WTC11 (cell line): ENCODE results near the gene KBTBD3. TPM values are rescaled to one million over a fixed set of nuclear protein-coding genes. Genes with fewer than 3 reads are reported as not detected.

Source experiments
- ATAC-seq: fragments of 200-7000 bp; cut with Tn5 transposase; 2 replicates; pipeline ENCODE4 v1.10.0; 2021; ENCODE audit warnings: mild to moderate bottlenecking, moderate library complexity
- CTCF ChIA-PET: fragments of 300-600 bp; sonication (Branson Sonifier 250); formaldehyde crosslinking; loops from one replicate; lab custom pipeline; 2021; ENCODE audit warnings: antibody characterized with exemption; lab: Charles Lee
- POLR2A ChIA-PET: fragments of 350-600 bp; sonication (Branson Sonifier 250); formaldehyde crosslinking; loops from one replicate; lab custom pipeline; 2021; ENCODE audit warnings: antibody characterized with exemption; lab: Charles Lee
- DNase-seq: peaks from one replicate; pipeline ENCODE4 v3.0.0; 2021; ENCODE audit warnings: low spot score
- H3K27ac Mint-ChIP-seq: 2 replicates; pipeline ENCODE4 v1.8.0; 2021; ENCODE audit warnings: mixed read lengths
- H3K27me3 Mint-ChIP-seq: 2 replicates; pipeline ENCODE4 v1.8.0; 2021; ENCODE audit warnings: low read depth, mild to moderate bottlenecking, moderate library complexity, mixed read lengths
- H3K36me3 Mint-ChIP-seq: 2 replicates; pipeline ENCODE4 v1.8.0; 2021; ENCODE audit warnings: mixed read lengths
- H3K4me1 Mint-ChIP-seq: 2 replicates; pipeline ENCODE4 v1.8.0; 2022; ENCODE audit warnings: mixed read lengths
- H3K4me3 Mint-ChIP-seq: 2 replicates; pipeline ENCODE4 v1.8.0; 2021; ENCODE audit warnings: mild to moderate bottlenecking, moderate library complexity, mixed read lengths
- H3K9me3 Mint-ChIP-seq: 2 replicates; pipeline ENCODE4 v1.8.0; 2021; ENCODE audit warnings: mixed read lengths
- AFF4 ChIP-seq: sonication (generic); formaldehyde crosslinking; IDR thresholded peaks from 2 replicates; pipeline ENCODE4 v1.8.1; 2023; ENCODE audit warnings: mild to moderate bottlenecking, missing genetic modification reagents, borderline replicate concordance
- ATF2 ChIP-seq: sonication (generic); formaldehyde crosslinking; IDR thresholded peaks from 2 replicates; pipeline ENCODE4 v1.8.1; 2022; ENCODE audit warnings: low read depth, missing genetic modification reagents, borderline replicate concordance
- ATF6 ChIP-seq: sonication (generic); formaldehyde crosslinking; IDR thresholded peaks from 2 replicates; pipeline ENCODE4 v1.8.1; 2023; ENCODE audit warnings: mild to moderate bottlenecking, missing genetic modification reagents
- CREB1 ChIP-seq: sonication (generic); formaldehyde crosslinking; IDR thresholded peaks from 2 replicates; pipeline ENCODE4 v1.8.0; 2023; ENCODE audit warnings: mild to moderate bottlenecking, missing genetic modification reagents
- E2F1 ChIP-seq: sonication (generic); formaldehyde crosslinking; IDR thresholded peaks from 2 replicates; pipeline ENCODE4 v1.8.0; 2022; ENCODE audit warnings: mild to moderate bottlenecking, missing genetic modification reagents
- ELF4 ChIP-seq: sonication (generic); formaldehyde crosslinking; IDR thresholded peaks from 2 replicates; pipeline ENCODE4 v1.8.1; 2022; ENCODE audit warnings: low read depth, mild to moderate bottlenecking, moderate library complexity, missing genetic modification reagents
- FOXK1 ChIP-seq: sonication (generic); formaldehyde crosslinking; IDR thresholded peaks from 2 replicates; pipeline ENCODE4 v1.8.0; 2022; ENCODE audit warnings: mild to moderate bottlenecking, moderate library complexity, missing genetic modification reagents
- FOXP1 ChIP-seq: sonication (generic); formaldehyde crosslinking; IDR thresholded peaks from 2 replicates; pipeline ENCODE4 v1.8.0; 2022; ENCODE audit warnings: missing genetic modification reagents, mild to moderate bottlenecking, moderate library complexity, borderline replicate concordance
- GTF2I ChIP-seq: fragments of 250-450 bp; sonication (Bioruptor Pico); conservative IDR thresholded peaks from 2 replicates; pipeline ENCODE4 v1.4.0; 2021; ENCODE audit warnings: mild to moderate bottlenecking
- KAT7 ChIP-seq: sonication (generic); formaldehyde crosslinking; IDR thresholded peaks from 2 replicates; pipeline ENCODE4 v1.8.1; 2023; ENCODE audit warnings: missing genetic modification reagents, mild to moderate bottlenecking, borderline replicate concordance
- MAX ChIP-seq: sonication (generic); formaldehyde crosslinking; IDR thresholded peaks from 2 replicates; pipeline ENCODE4 v1.8.0; 2022; ENCODE audit warnings: mild to moderate bottlenecking, missing genetic modification reagents
- NFATC4 ChIP-seq: fragments of 250-450 bp; sonication (Bioruptor Pico); IDR thresholded peaks from 2 replicates; pipeline ENCODE4 v1.9.0; 2021; ENCODE audit warnings: mild to moderate bottlenecking
- NR1H2 ChIP-seq: sonication (generic); formaldehyde crosslinking; IDR thresholded peaks from 2 replicates; pipeline ENCODE4 v1.9.0; 2021; ENCODE audit warnings: mild to moderate bottlenecking, moderate library complexity, missing genetic modification reagents
- SOX15 ChIP-seq: fragments of 250-450 bp; sonication (Bioruptor Pico); IDR thresholded peaks from 2 replicates; pipeline ENCODE4 v1.9.0; 2021; ENCODE audit warnings: mild to moderate bottlenecking
- ZBTB21 ChIP-seq: sonication (generic); formaldehyde crosslinking; IDR thresholded peaks from 2 replicates; pipeline ENCODE4 v1.8.1; 2023; ENCODE audit warnings: mild to moderate bottlenecking, missing genetic modification reagents, borderline replicate concordance
- ZBTB43 ChIP-seq: sonication (generic); formaldehyde crosslinking; IDR thresholded peaks from 2 replicates; pipeline ENCODE4 v1.8.1; 2023; ENCODE audit warnings: mild to moderate bottlenecking, missing genetic modification reagents
- ZNF138 ChIP-seq: sonication (generic); formaldehyde crosslinking; conservative IDR thresholded peaks from 2 replicates; pipeline ENCODE4 v1.8.1; 2022; ENCODE audit warnings: mild to moderate bottlenecking, moderate library complexity, missing genetic modification reagents
- ZNF317 ChIP-seq: sonication (generic); formaldehyde crosslinking; IDR thresholded peaks from 2 replicates; pipeline ENCODE4 v1.8.1; 2023; ENCODE audit warnings: low read depth, mild to moderate bottlenecking, moderate library complexity, missing genetic modification reagents, borderline replicate concordance
- ZNF671 ChIP-seq: fragments of 250-450 bp; sonication (Bioruptor Pico); IDR thresholded peaks from 2 replicates; pipeline ENCODE4 v1.8.0; 2021; ENCODE audit warnings: mild to moderate bottlenecking
- total RNA-seq: library from RNA; stranded (reverse); gene quantifications from 3 replicates; pipeline ENCODE4 v1.2.3, GENCODE V29; 2021

Gene KBTBD3
- total RNA-seq, 1 experiment from 2014 or later: 4.1 TPM

GRCh38 chr11:106101819-106102218, 24.7 kb upstream of the KBTBD3 start:
- ChIA-PET POLR2A (no interaction called here), CTCF (interaction anchor here (1.1 kb wide), 1 partner anchor 16 kb away, joined by 3 read pairs; no protein-coding TSS in a partner anchor)
- Mint-ChIP-seq H3K36me3 (peaks cover 20% of the 10 kb centered on the region), H3K27me3 (no peaks in the 10 kb centered on the region), H3K27ac (no peak overlapping the region), H3K9me3 (peaks cover 12% of the 10 kb centered on the region), H3K4me3 (no peak overlapping the region), H3K4me1 (peaks cover 15% of the 10 kb centered on the region)
- ATAC-seq (no peak), DNase-seq (no peak)
- TF ChIP-seq NR1H2: no peak
- TF ChIP-seq FOXK1 (CRISPR knock-in tag): no peak
- no peak for TF ChIP-seq FOXP1 (CRISPR knock-in tag)
- TF ChIP-seq E2F1: no peak
- TF ChIP-seq ZBTB43 (CRISPR knock-in tag): no peak
- no peak for TF ChIP-seq ATF2 (CRISPR knock-in tag)
- TF ChIP-seq AFF4 (CRISPR knock-in tag): no peak
- no peak for TF ChIP-seq ELF4 (CRISPR knock-in tag)
- no peak for TF ChIP-seq KAT7 (CRISPR knock-in tag)

- TF ChIP-seq MAX (CRISPR knock-in tag) (no peak), CREB1 (CRISPR knock-in tag) (no peak), ZNF671 (no peak), SOX15 (CRISPR knock-in tag) (no peak), ATF6 (CRISPR knock-in tag) (no peak), ZNF317 (CRISPR knock-in tag) (no peak), ZBTB21 (no peak), ZNF138 (CRISPR knock-in tag) (no peak), NFATC4 (CRISPR knock-in tag) (no peak), GTF2I (CRISPR knock-in tag) (no peak)
- TF ChIP-seq, all 79 proteins: peak for 0
- Mint-ChIP-seq H3K27ac (no peak overlapping the region), H3K9me3 (peaks cover 12% of the 10 kb centered on the region), H3K4me3 (no peak overlapping the region), H3K36me3 (peaks cover 25% of the 10 kb centered on the region), H3K4me1 (peaks cover 15% of the 10 kb centered on the region), H3K27me3 (no peaks in the 10 kb centered on the region)
- CTCF ChIA-PET: interaction anchor here (1.1 to 1.3 kb wide), 2 partner anchors 14 to 16 kb away, joined by 3 to 4 read pairs; no protein-coding TSS in a partner anchor
- POLR2A ChIA-PET: no interaction called here
- no peak for DNase-seq
- ATAC-seq: peak; percentile 67
These were observed 24.2 kb upstream of the KBTBD3 start for GRCh38 chr11:106101370-106101769.
